ENCODE measurements around the gene ITPR3.

Gene ITPR3

GRCh38 chr6:33613795-33614168 lies 7.3 kb upstream of the ITPR3 start:
- DNase-seq (ENCODE audit: low read depth): peak; percentile 61

GRCh38 chr6:33616113-33616512 lies 5.0 kb upstream of the ITPR3 start:
- no peak for DNase-seq (ENCODE audit: low read depth)

- peak; percentile 89 for DNase-seq (ENCODE audit: low read depth)
Measured at GRCh38 chr6:33616913-33617312, 4.2 kb upstream of the ITPR3 start.

GRCh38 chr6:33619166-33619840 lies 1.8 kb upstream of the ITPR3 start:
- DNase-seq (ENCODE audit: low read depth): no peak

GRCh38 chr6:33620158-33620855 lies 815 bp upstream of the ITPR3 start:
- DNase-seq (ENCODE audit: low read depth): peak; percentile 62

GRCh38 chr6:33621711-33622388 lies 728 bp downstream of the ITPR3 start:
- no peak for DNase-seq (ENCODE audit: low read depth)

GRCh38 chr6:33622456-33623431 lies 1.6 kb downstream of the ITPR3 start:
- DNase-seq (ENCODE audit: low read depth): peak; percentile 32

GRCh38 chr6:33623895-33624381 lies 2.8 kb downstream of the ITPR3 start:
- DNase-seq (ENCODE audit: low read depth): no peak

GRCh38 chr6:33624856-33625255 lies 3.7 kb downstream of the ITPR3 start:
- no peak for DNase-seq (ENCODE audit: low read depth)

- no peak for DNase-seq (ENCODE audit: low read depth)
Measured at GRCh38 chr6:33627876-33628275, 6.8 kb downstream of the ITPR3 start.

GRCh38 chr6:33628401-33628964 lies 7.4 kb downstream of the ITPR3 start:
- DNase-seq (ENCODE audit: low read depth): no peak

- no peak for DNase-seq (ENCODE audit: low read depth)
Measured at GRCh38 chr6:33630014-33630413, 8.9 kb downstream of the ITPR3 start.

- peak; percentile 58 for DNase-seq (ENCODE audit: low read depth)
Measured at GRCh38 chr6:33631521-33631920, 10.4 kb downstream of the ITPR3 start.

GRCh38 chr6:33631971-33632557 lies 10.9 kb downstream of the ITPR3 start:
- no peak for DNase-seq (ENCODE audit: low read depth)

GRCh38 chr6:33632558-33633039 lies 11.5 kb downstream of the ITPR3 start:
- DNase-seq (ENCODE audit: low read depth): peak; percentile 33

GRCh38 chr6:33633084-33633461 lies 12.0 kb downstream of the ITPR3 start:
- no peak for DNase-seq (ENCODE audit: low read depth)

- peak; percentile 53 for DNase-seq (ENCODE audit: low read depth)
Measured at GRCh38 chr6:33633462-33634158, 12.5 kb downstream of the ITPR3 start.

GRCh38 chr6:33634161-33634727 lies 13.1 kb downstream of the ITPR3 start:
- DNase-seq (ENCODE audit: low read depth): peak; percentile 20

GRCh38 chr6:33634946-33635345 lies 13.8 kb downstream of the ITPR3 start:
- peak; percentile 38 for DNase-seq (ENCODE audit: low read depth)

GRCh38 chr6:33636655-33637054 lies 15.5 kb downstream of the ITPR3 start:
- no peak for DNase-seq (ENCODE audit: low read depth)
